Left lung (tissue), 10 donors: ENCODE data around the gene CD180. TPM values are rescaled to one million over a fixed set of nuclear protein-coding genes. Genes with fewer than 3 reads are reported as not detected.

Experiments
- ATAC-seq: fragments of 200-7000 bp; cut with Tn5 transposase; one replicate; pipeline ENCODE4 v1.9.1; 2020; ENCODE audit warnings: moderate library complexity
- DNase-seq, 4 donors: peaks; one replicate each; pipeline ENCODE4 v3.0.0-alpha.2; 2013 to 2020
- H3K27ac ChIP-seq, 2 donors: fragments of 200-600 bp; sonication (generic) in 1 of 2; one replicate each; pipeline versions ENCODE4 v1.5.0 to v1.8.0; 2020 to 2021
- H3K27me3 ChIP-seq, 2 donors: fragments of 200-600 bp; sonication (generic) in 1 of 2; one replicate each; pipeline versions ENCODE4 v1.5.0 to v1.8.0; 2020 to 2021
- H3K36me3 ChIP-seq, 2 donors: fragments of 200-600 bp; sonication (generic) in 1 of 2; one replicate each; pipeline versions ENCODE4 v1.5.0 to v1.8.0; 2020 to 2021
- H3K4me1 ChIP-seq, 2 donors: fragments of 200-600 bp; one replicate each; pipeline ENCODE4 v1.8.0; 2021
- H3K4me3 ChIP-seq, 2 donors: fragments of 200-600 bp; sonication (generic) in 1 of 2; one replicate each; pipeline versions ENCODE4 v1.5.0 to v1.8.0; 2020 to 2021; ENCODE audit warnings: mild to moderate bottlenecking in 1 of 2
- H3K9me3 ChIP-seq, 2 donors: fragments of 200-600 bp; sonication (generic) in 1 of 2; one replicate each; pipeline versions ENCODE4 v1.5.0 to v1.8.0; 2020 to 2021
- CTCF ChIP-seq, 2 donors: fragments of 200-600 bp; sonication (generic) in 1 of 2; IDR thresholded peaks; one replicate each; pipeline versions ENCODE4 v1.5.0 to v1.8.0; 2021; ENCODE audit warnings: antibody characterized with exemption in 2 of 2
- intact Hi-C, 2 donors: fragments of 100-400 bp; cut with DNase I; formaldehyde crosslinking; loops; one replicate each; pipeline versions ENCODE4 v1.11.2 to v1.14.2; 2022
- polyA plus RNA-seq, 6 donors: library from polyadenylated mRNA; unstranded; fragments of 120-200 nt; gene quantifications; one replicate each; pipeline ENCODE4 v1.2.1, GENCODE V29; 2013; ENCODE audit not compliant: insufficient read length in 6 of 6
- total RNA-seq, 2 donors: library from RNA; stranded (reverse); fragmentation: NEBNext Ultra II Directional; extraction: Animal tissue kit (Norgen Biotek cat#: 25700); gene quantifications; one replicate each; pipeline ENCODE4 v1.2.1, GENCODE V29; 2021
- donor health status: DM: no; HTN: yes; CAD: no.
- donor health status: DM: no; HTN: no; CAD: no.

The CD180 gene
- total and polyA plus RNA-seq, 8 donors: 0.53 to 9.4 (median 1.1) TPM

GRCh38 chr5:67214707-67215447 lies 18.3 kb upstream of the CD180 start:
- Histone ChIP-seq H3K36me3 (no peaks in the 10 kb centered on the region), H3K9me3 (no peaks in the 10 kb centered on the region), H3K27me3 (no peaks in the 10 kb centered on the region), H3K4me1 (peaks cover 19 to 24% of the 10 kb centered on the region in 2 donors), H3K4me3 (no peak overlapping the region), H3K27ac (peak overlapping the region; percentile 75 to 86)
- intact Hi-C loops: no loop called here
- TF ChIP-seq CTCF (IDR thresholded peaks at IDR 0.05): no peak
- ATAC-seq: peak; percentile 63
- DNase-seq: peak in 1 of 4 donors; percentile 50

GRCh38 chr5:67214036-67214435 lies 17.4 kb upstream of the CD180 start:
- Histone ChIP-seq H3K9me3 (no peaks in the 10 kb centered on the region), H3K4me3 (no peak overlapping the region), H3K27me3 (no peaks in the 10 kb centered on the region), H3K27ac (no peak overlapping the region), H3K36me3 (no peaks in the 10 kb centered on the region), H3K4me1 (peaks cover 19 to 29% of the 10 kb centered on the region in 2 donors)
- intact Hi-C loops: no loop called here
- TF ChIP-seq CTCF (IDR thresholded peaks at IDR 0.05): no peak
- ATAC-seq (no peak), DNase-seq (no peak)

- DNase-seq: no peak
- Histone ChIP-seq H3K36me3 (no peaks in the 10 kb centered on the region), H3K27ac (no peak overlapping the region), H3K27me3 (no peaks in the 10 kb centered on the region), H3K9me3 (no peaks in the 10 kb centered on the region), H3K4me1 (peaks cover 19 to 47% of the 10 kb centered on the region in 2 donors), H3K4me3 (no peak overlapping the region)
- ATAC-seq: no peak
- no peak for TF ChIP-seq CTCF (IDR thresholded peaks at IDR 0.05)
- intact Hi-C loops: no loop called here
Measured at GRCh38 chr5:67211926-67212325, 15.3 kb upstream of the CD180 start.

- TF ChIP-seq CTCF (IDR thresholded peaks at IDR 0.05): peak; percentile 66 to 78
- Histone ChIP-seq H3K27me3 (no peaks in the 10 kb centered on the region), H3K36me3 (no peaks in the 10 kb centered on the region), H3K27ac (no peak overlapping the region), H3K4me3 (no peak overlapping the region), H3K4me1 (peaks cover 0 to 49% of the 10 kb centered on the region in 2 donors), H3K9me3 (no peaks in the 10 kb centered on the region)
- DNase-seq (peak in 2 of 4 donors; percentile 70 to 77), ATAC-seq (peak; percentile 85)
- intact Hi-C loops: loop anchor here in 1 of 2 donors (5.0 kb wide), 2 partner anchors 52 to 397 kb away; no protein-coding TSS in a partner anchor
Measured at GRCh38 chr5:67209141-67209771, 12.7 kb upstream of the CD180 start.

- DNase-seq (no peak), ATAC-seq (no peak)
- H3K4me3 ChIP-seq: no peak overlapping the region
- TF ChIP-seq CTCF (IDR thresholded peaks at IDR 0.05): no peak
- intact Hi-C loops: loop anchor here in 1 of 2 donors (5.0 kb wide), 2 partner anchors 51 to 396 kb away; no protein-coding TSS in a partner anchor
- H3K9me3 ChIP-seq: no peaks in the 10 kb centered on the region
- no peak overlapping the region for H3K27ac ChIP-seq
- H3K36me3 ChIP-seq: no peaks in the 10 kb centered on the region
- H3K27me3 ChIP-seq: no peaks in the 10 kb centered on the region
- H3K4me1 ChIP-seq: peaks cover 0 to 55% of the 10 kb centered on the region in 2 donors
Measured at GRCh38 chr5:67208403-67208802, 11.8 kb upstream of the CD180 start.
